H1 (cell line): ENCODE results near the gene PCP4. TPM values are rescaled to one million over a fixed set of nuclear protein-coding genes. Genes with fewer than 3 reads are reported as not detected.

Experiments used
- CTCF ChIA-PET: fragments of 300-600 bp; sonication (Branson Sonifier 250); formaldehyde crosslinking; loops from one replicate; lab custom pipeline; 2021; ENCODE audit not compliant: partially characterized antibody; lab: Charles Lee
- POLR2A ChIA-PET: fragments of 300-600 bp; sonication (Branson Sonifier 250); formaldehyde crosslinking; loops from one replicate; lab custom pipeline; 2021; ENCODE audit warnings: inconsistent platforms; ENCODE audit not compliant: partially characterized antibody; lab: Charles Lee
- DNase-seq, 2 experiments: peaks; one replicate each; pipeline versions ENCODE4 v3.0.0 to v3.0.0-alpha.2; 2010 to 2022; ENCODE audit warnings: low spot score in 2 of 2, low read depth in 1 of 2, mixed read lengths in 1 of 2
- FAIRE-seq: peaks from 2 replicates; lab custom pipeline; 2011; peaks lifted over from hg19 to GRCh38; lab: Jason Lieb, UNC
- H2AFZ ChIP-seq: 2 replicates; pipeline ENCODE4 v1.8.1; 2012; ENCODE audit warnings: low read length, inconsistent platforms
- H2AK5ac ChIP-seq: 2 replicates; pipeline ENCODE4 v1.6.1; 2013; ENCODE audit warnings: low read depth, low read length
- H2BK120ac ChIP-seq: replicated peaks from 2 replicates; pipeline ENCODE3; 2013; ENCODE audit warnings: low read depth, low read length, inconsistent platforms
- H2BK12ac ChIP-seq: 2 replicates; pipeline ENCODE4 v1.6.1; 2013; ENCODE audit warnings: low read depth, low read length
- H2BK15ac ChIP-seq: 2 replicates; pipeline ENCODE4 v1.6.1; 2013; ENCODE audit warnings: low read length
- H2BK20ac ChIP-seq: 2 replicates; pipeline ENCODE4 v1.6.1; 2013; ENCODE audit warnings: low read length
- H2BK5ac ChIP-seq: 2 replicates; pipeline ENCODE4 v1.6.1; 2013; ENCODE audit warnings: low read depth, low read length
- H3K14ac ChIP-seq: 2 replicates; pipeline ENCODE4 v1.6.1; 2013; ENCODE audit warnings: inconsistent platforms; ENCODE audit not compliant: insufficient read length
- H3K18ac ChIP-seq: 2 replicates; pipeline ENCODE4 v1.6.1; 2013; ENCODE audit warnings: low read length; ENCODE audit errors: extremely low read depth
- H3K23ac ChIP-seq: 2 replicates; pipeline ENCODE4 v1.6.1; 2013; ENCODE audit warnings: inconsistent platforms; ENCODE audit not compliant: insufficient read length
- H3K23me2 ChIP-seq: 2 replicates; pipeline ENCODE4 v1.6.1; 2013; ENCODE audit warnings: low read depth, low read length
- H3K27ac ChIP-seq: 2 replicates; pipeline ENCODE4 v1.6.1; 2011; ENCODE audit warnings: low read depth, low read length, inconsistent platforms
- H3K27me3 ChIP-seq, 4 experiments: replicated peaks in 1 of 4; 1 replicate in 1 of 4; 2 replicates in 3 of 4; pipeline versions ENCODE4 v1.6.1 to v1.8.1; 2011 to 2013; ENCODE audit warnings: low read length in 3 of 4, mild to moderate bottlenecking in 3 of 4, inconsistent platforms in 2 of 4, mixed read lengths in 2 of 4, moderate library complexity in 1 of 4; ENCODE audit not compliant: control insufficient read depth in 3 of 4, insufficient read depth in 3 of 4; ENCODE audit errors: extremely low read depth in 1 of 4
- H3K36me3 ChIP-seq, 4 experiments: 2 replicates each; pipeline versions ENCODE4 v1.6.1 to v1.8.1; 2011 to 2013; ENCODE audit warnings: mild to moderate bottlenecking in 4 of 4, low read length in 3 of 4, moderate library complexity in 2 of 4, control low read depth in 1 of 4, inconsistent platforms in 1 of 4; ENCODE audit not compliant: insufficient read depth in 4 of 4, control insufficient read depth in 2 of 4
- H3K4ac ChIP-seq: replicated peaks from 2 replicates; pipeline ENCODE3; 2013; ENCODE audit warnings: low read length, low read depth, mixed read lengths, inconsistent platforms; ENCODE audit not compliant: insufficient read length
- H3K4me1 ChIP-seq, 4 experiments: replicated peaks in 1 of 4; 1 replicate in 1 of 4; 2 replicates in 3 of 4; pipeline versions ENCODE4 v1.6.1 to v1.8.1; 2011 to 2013; ENCODE audit warnings: low read length in 3 of 4, inconsistent platforms in 2 of 4, mixed read lengths in 1 of 4; ENCODE audit not compliant: insufficient read depth in 4 of 4, control insufficient read depth in 3 of 4
- H3K4me2 ChIP-seq, 2 experiments: 2 replicates each; pipeline versions ENCODE4 v1.6.1 to v1.8.1; 2011 to 2013; ENCODE audit warnings: low read depth in 2 of 2, low read length in 2 of 2, control low read depth in 1 of 2, inconsistent platforms in 1 of 2, mild to moderate bottlenecking in 1 of 2; ENCODE audit not compliant: insufficient read depth in 1 of 2
- H3K4me3 ChIP-seq, 4 experiments: fragments of 200-600, 300-600 bp in 1 of 4; sonication (generic), shearing (Covaris generic), sonication (Bioruptor Twin) in 1 of 4; 2 replicates each; pipeline versions ENCODE4 v1.5.1 to v1.8.1; 2011 to 2016; ENCODE audit warnings: low read length in 4 of 4, low read depth in 3 of 4, control low read depth in 2 of 4, inconsistent platforms in 2 of 4, mild to moderate bottlenecking in 2 of 4, mixed read lengths in 1 of 4, moderate library complexity in 1 of 4; ENCODE audit not compliant: insufficient read depth in 2 of 4; ENCODE audit errors: extremely low read depth in 1 of 4
- H3K56ac ChIP-seq: replicated peaks from 2 replicates; pipeline ENCODE3; 2013; ENCODE audit warnings: low read depth, mild to moderate bottlenecking, mixed read lengths, low read length, inconsistent platforms; ENCODE audit not compliant: insufficient read length
- H3K79me1 ChIP-seq: 2 replicates; pipeline ENCODE4 v1.6.1; 2013; ENCODE audit warnings: low read depth, low read length, control low read depth
- H3K79me2 ChIP-seq, 2 experiments: 2 replicates each; pipeline versions ENCODE4 v1.6.1 to v1.8.1; 2012 to 2013; ENCODE audit warnings: low read length in 2 of 2, mild to moderate bottlenecking in 2 of 2, inconsistent platforms in 1 of 2; ENCODE audit not compliant: insufficient read depth in 2 of 2, control insufficient read depth in 1 of 2
- H3K9ac ChIP-seq, 4 experiments: replicated peaks in 1 of 4; 1 replicate in 1 of 4; 2 replicates in 3 of 4; pipeline versions ENCODE4 v1.6.1 to v1.8.1; 2011 to 2013; ENCODE audit warnings: low read depth in 3 of 4, low read length in 3 of 4, control low read depth in 2 of 4, mild to moderate bottlenecking in 2 of 4, moderate library complexity in 2 of 4, inconsistent platforms in 1 of 4; ENCODE audit errors: extremely low read depth in 1 of 4
- H3K9me3 ChIP-seq, 2 experiments: 2 replicates each; pipeline versions ENCODE4 v1.6.1 to v1.8.1; 2012 to 2013; ENCODE audit warnings: mild to moderate bottlenecking in 2 of 2, moderate library complexity in 2 of 2, control low read depth in 1 of 2, inconsistent platforms in 1 of 2, low read depth in 1 of 2, low read length in 1 of 2, mixed read lengths in 1 of 2; ENCODE audit not compliant: insufficient read depth in 2 of 2
- H4K20me1 ChIP-seq, 2 experiments: replicated peaks in 1 of 2; 2 replicates each; pipeline versions ENCODE3 to v1.8.1; 2011 to 2013; ENCODE audit warnings: inconsistent platforms in 2 of 2, low read length in 2 of 2, mild to moderate bottlenecking in 1 of 2; ENCODE audit not compliant: insufficient read depth in 2 of 2, control insufficient read depth in 1 of 2
- H4K5ac ChIP-seq: 2 replicates; pipeline ENCODE4 v1.6.1; 2013; ENCODE audit warnings: low read length, low read depth, mixed read lengths, inconsistent platforms; ENCODE audit not compliant: insufficient read length
- H4K8ac ChIP-seq: 2 replicates; pipeline ENCODE4 v1.8.0; 2013; ENCODE audit warnings: mild to moderate bottlenecking, moderate library complexity, low read length, inconsistent platforms; ENCODE audit not compliant: insufficient read depth; ENCODE audit errors: extremely low read depth
- H4K91ac ChIP-seq: replicated peaks from 2 replicates; pipeline ENCODE3; 2013; ENCODE audit warnings: low read length, mixed read lengths, inconsistent platforms; ENCODE audit not compliant: insufficient read length
- WGBS, 2 experiments: shearing (Covaris generic) in 1 of 2; methylation state at CpG; one replicate each; pipeline versions ENCODE4 v1.1.6 to v1.1.7; 2013 to 2015; ENCODE audit warnings: low lambda C conversion rate in 2 of 2, mixed read lengths in 2 of 2, inconsistent platforms in 1 of 2, low coverage in 1 of 2, missing lambda C conversion rate in 1 of 2; ENCODE audit not compliant: insufficient replicate concordance in 2 of 2, insufficient coverage in 1 of 2, insufficient read length in 1 of 2; ENCODE audit errors: extremely low coverage in 1 of 2, missing lambda C conversion rate in 1 of 2; 5-methylcytosine and 5-hydroxymethylcytosine counted together
- polyA plus RNA-seq, 7 experiments: library from polyadenylated mRNA; depleted of rRNA in 3 of 7; stranded (reverse) in 5 of 7; unstranded in 2 of 7; fragments of >200 nt in 5 of 7; fragments of 200-250 nt in 2 of 7; gene quantifications; 1 replicate in 5 of 7; 2 replicates in 1 of 7; 4 replicates in 1 of 7; pipeline versions ENCODE4 v1.2.1 to v1.2.3, GENCODE V29; 2011 to 2013; ENCODE audit warnings: missing spikeins in 2 of 7, mixed read lengths in 2 of 7
- total RNA-seq: library from RNA; stranded (reverse); fragmentation: NEBNext Ultra II Directional; extraction: Animal tissue kit (Norgen Biotek cat#: 25700); gene quantifications from 2 replicates; pipeline ENCODE4 v1.2.1, GENCODE V29; 2021

Gene PCP4
- total and polyA plus RNA-seq, 2 of the 8 experiments (the other 6 are each of a cell fraction or from before 2014, with no cell fraction given): 1.8 to 2.4 TPM

DNA sequence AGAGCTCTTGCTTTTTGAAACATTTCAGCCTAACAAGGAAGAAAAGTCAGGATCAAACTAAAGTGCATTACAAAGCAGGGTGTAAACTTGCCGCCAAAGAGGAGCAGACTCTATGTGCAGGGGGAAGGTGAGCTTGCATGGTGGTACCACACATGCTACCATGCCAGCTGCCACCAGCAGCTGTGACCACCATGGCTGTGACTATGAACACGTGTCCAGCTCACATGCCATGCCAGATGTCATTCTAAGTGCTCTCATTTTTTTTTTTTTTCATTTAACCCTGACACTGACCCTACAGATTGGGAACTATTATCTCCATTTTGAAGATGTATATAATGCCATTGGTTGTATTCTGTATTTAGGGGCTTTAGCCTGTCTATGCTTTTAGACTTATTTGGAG is 79.0 kb downstream of the PCP4 start:
- no peak overlapping the region for H3K9ac ChIP-seq
- H2AFZ ChIP-seq: no peak overlapping the region
- no peaks in the 10 kb centered on the region for H4K20me1 ChIP-seq
- no peak overlapping the region for H3K14ac ChIP-seq
- DNase-seq (no peak), FAIRE-seq (no peak)
- no peaks in the 10 kb centered on the region for H3K36me3 ChIP-seq
- no peaks in the 10 kb centered on the region for H3K79me1 ChIP-seq
- H3K9me3 ChIP-seq: peaks cover 0 to 6% of the 10 kb centered on the region in 2 experiments; a peak in 2 of 4 replicates
- H2BK12ac ChIP-seq: no peak overlapping the region
- H3K56ac ChIP-seq: no peak overlapping the region
- no peak overlapping the region for H4K5ac ChIP-seq
- H4K91ac ChIP-seq: no peak overlapping the region
- H2BK20ac ChIP-seq: no peak overlapping the region
- no peak overlapping the region for H3K4me2 ChIP-seq
- no peak overlapping the region for H3K27ac ChIP-seq
- no peak overlapping the region for H4K8ac ChIP-seq
- WGBS, 2 experiments: 91% methylated on average over 2 of the region's 2 CpGs; no CpG with 5 or more reads in 1 of the 2 experiments
- H3K4me3 ChIP-seq: no peak overlapping the region
- H3K18ac ChIP-seq: no peak overlapping the region
- no peak overlapping the region for H2BK5ac ChIP-seq
- no peak overlapping the region for H2AK5ac ChIP-seq
- no peak overlapping the region for H2BK120ac ChIP-seq
- ChIA-PET CTCF (interaction anchor here (0.6 kb wide), 3 partner anchors 20 to 252 kb away, joined by 3 to 5 read pairs (median 4); no protein-coding TSS in a partner anchor), POLR2A (no interaction called here)
- H3K4ac ChIP-seq: no peak overlapping the region
- no peaks in the 10 kb centered on the region for H3K23me2 ChIP-seq
- no peak overlapping the region for H3K23ac ChIP-seq
- H3K4me1 ChIP-seq: peaks cover under 1 to 2% (median 2%) of the 10 kb centered on the region in 4 experiments; a peak in 5 of 7 replicates
- H3K79me2 ChIP-seq: no peaks in the 10 kb centered on the region
- H2BK15ac ChIP-seq: peak overlapping the region; percentile 47; the same call in 1 of the 2 replicates
- peaks cover 0 to 3% (median 0%) of the 10 kb centered on the region in 4 experiments; a peak in 2 of 7 replicates for H3K27me3 ChIP-seq
